Heart left ventricle (tissue), 13 donors: ENCODE results near the gene TSPAN15.

Source experiments
- POLR2A ChIP-seq, 2 donors: fragments of 450-650 bp; IDR thresholded peaks; one replicate each; pipeline ENCODE4 v1.6.1; 2017; ENCODE audit warnings: antibody characterized with exemption in 2 of 2, mild to moderate bottlenecking in 2 of 2, moderate library complexity in 2 of 2
- TF ChIP-seq, protein P1 (sequence below), 12 donors: fragments of 200-600 bp; sonication (generic) in 4 of 12; IDR thresholded peaks; one replicate each; pipeline versions ENCODE4 v1.5.0 to v1.8.0; 2018 to 2022; ENCODE audit warnings: antibody characterized with exemption in 12 of 12, mild to moderate bottlenecking in 5 of 12
- donor health status: ischemic (EF 13 %, LVEDD 7.1; RV severe dilation, severe dysfunction).
- donor health status: DM: no; HTN: yes; CAD: no.
- donor health status: DM: no; HTN: no; CAD: no.
- donor health status: ischemic (EF 25% LVEDD 6.9; RV normal size, moderate dysfunction).
- donor health status: ischemic (EF 25% LVEDD 5.7; RV mildly dilated, moderate dysfunction).
- donor health status: ischemic (EF 35%, LVEDD 5.7; RV mildly dilated, moderate dysfunction).
- donor health status: nonischemic (EF 11% LVEDD 7.7; RV severe dilation, severe dysfunction).
- donor health status: DM: yes; HTN: yes; CAD: no.
- donor health status: PGD.
- donor health status: ischemic (EF 29% LVEDD 5.4; RV normal size, mild dysfunction).
- donor health status: nonischemic (EF 23%, LVEDD 6.1; RV moderate dilation, normal function).

DNA sequence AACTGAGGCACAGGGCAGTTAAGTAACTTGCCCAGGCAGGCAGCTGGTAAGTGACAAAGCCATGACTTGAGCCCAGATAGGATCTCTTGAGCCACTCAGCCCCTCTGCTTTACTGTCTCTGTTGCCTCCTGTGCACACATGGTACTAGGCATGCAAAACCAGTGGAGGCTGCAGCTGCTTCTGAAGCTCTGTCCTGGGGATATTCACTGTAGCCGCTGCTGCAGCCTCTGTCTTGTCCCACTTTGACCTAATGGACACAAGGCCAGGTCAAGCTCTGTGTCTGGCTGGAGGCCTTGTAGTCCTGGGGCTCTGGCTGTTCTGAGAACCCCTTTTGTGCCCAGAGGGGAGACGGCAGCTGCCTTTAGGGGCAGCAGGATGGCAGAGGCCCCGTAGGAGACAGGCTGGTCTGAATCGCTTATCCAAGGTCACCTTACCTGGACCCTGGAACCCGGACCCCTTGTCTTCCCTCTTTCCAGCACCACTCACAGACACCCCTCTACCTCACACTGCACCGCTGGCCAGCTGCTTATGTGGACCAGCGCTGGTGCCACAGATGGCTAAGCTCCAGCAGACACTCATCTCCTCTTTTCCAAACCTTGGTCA is 57.6 kb downstream of the TSPAN15 start:
- TF ChIP-seq POLR2A (IDR thresholded peaks at IDR 0.05) = no peak
- TF ChIP-seq, protein P1, sequence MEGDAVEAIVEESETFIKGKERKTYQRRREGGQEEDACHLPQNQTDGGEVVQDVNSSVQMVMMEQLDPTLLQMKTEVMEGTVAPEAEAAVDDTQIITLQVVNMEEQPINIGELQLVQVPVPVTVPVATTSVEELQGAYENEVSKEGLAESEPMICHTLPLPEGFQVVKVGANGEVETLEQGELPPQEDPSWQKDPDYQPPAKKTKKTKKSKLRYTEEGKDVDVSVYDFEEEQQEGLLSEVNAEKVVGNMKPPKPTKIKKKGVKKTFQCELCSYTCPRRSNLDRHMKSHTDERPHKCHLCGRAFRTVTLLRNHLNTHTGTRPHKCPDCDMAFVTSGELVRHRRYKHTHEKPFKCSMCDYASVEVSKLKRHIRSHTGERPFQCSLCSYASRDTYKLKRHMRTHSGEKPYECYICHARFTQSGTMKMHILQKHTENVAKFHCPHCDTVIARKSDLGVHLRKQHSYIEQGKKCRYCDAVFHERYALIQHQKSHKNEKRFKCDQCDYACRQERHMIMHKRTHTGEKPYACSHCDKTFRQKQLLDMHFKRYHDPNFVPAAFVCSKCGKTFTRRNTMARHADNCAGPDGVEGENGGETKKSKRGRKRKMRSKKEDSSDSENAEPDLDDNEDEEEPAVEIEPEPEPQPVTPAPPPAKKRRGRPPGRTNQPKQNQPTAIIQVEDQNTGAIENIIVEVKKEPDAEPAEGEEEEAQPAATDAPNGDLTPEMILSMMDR (IDR thresholded peaks at IDR 0.05) = no peak
